GM18951 (cell line): ENCODE measurements around the gene NRF1.

Experiments used
- POLR2A ChIP-seq: IDR thresholded peaks from 4 replicates; pipeline ENCODE4 v1.6.1; 2011; ENCODE audit warnings: mild to moderate bottlenecking; ENCODE audit not compliant: insufficient read length, insufficient read depth; ENCODE audit errors: extremely low read depth
- in situ Hi-C: fragments of 300-500 bp; cut with MboI; formaldehyde crosslinking; loops from one replicate; pipeline ENCODE4 v1.12.0; 2022; ENCODE audit warnings: low sequenced_read_pairs, mixed read lengths, inconsistent platforms; ENCODE audit not compliant: unreplicated experiment

NRF1 gene

DNA sequence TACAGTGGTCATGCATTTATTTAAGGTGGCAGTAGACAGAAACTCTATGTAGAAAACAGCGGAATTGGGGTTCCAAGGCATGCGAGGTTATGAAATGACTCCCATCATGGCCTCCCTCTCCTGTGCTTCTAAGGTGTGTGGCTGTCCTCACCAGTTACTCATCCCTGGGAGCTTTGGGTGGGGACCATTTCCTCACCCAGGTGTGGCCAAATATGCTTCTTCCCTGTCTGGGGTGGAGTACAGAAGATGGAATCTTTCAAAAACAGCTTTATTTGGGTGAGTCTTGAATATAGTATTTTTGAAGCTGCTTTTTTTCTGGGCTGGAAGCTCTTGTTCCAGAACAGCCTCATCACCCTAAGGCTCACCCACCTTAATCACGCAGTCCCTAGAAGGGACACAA lies 139.0 kb downstream of the NRF1 start:
- TF ChIP-seq POLR2A, result no peak
- in situ Hi-C loops, result no loop called here

DNA sequence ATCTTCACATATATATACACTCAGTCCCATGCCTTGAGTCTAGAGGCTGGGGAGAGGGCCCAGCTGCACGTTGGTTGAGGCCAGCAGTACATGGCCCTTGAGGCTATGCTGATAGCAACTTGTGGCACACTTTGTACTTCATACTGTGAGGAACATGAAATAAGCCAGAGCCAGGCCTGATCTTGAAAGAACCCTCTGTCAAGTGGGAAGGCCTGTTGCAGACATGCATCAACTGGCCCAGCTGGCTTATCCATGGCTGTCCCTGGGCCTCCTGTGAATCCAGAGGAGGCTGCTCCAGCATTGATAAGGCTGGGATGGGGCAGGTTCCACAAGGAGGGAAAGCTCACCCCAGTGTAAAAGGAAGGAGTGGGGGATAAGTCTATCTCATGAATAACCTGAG lies 140.4 kb downstream of the NRF1 start:
- in situ Hi-C loops, result no loop called here
- no peak for TF ChIP-seq POLR2A

DNA sequence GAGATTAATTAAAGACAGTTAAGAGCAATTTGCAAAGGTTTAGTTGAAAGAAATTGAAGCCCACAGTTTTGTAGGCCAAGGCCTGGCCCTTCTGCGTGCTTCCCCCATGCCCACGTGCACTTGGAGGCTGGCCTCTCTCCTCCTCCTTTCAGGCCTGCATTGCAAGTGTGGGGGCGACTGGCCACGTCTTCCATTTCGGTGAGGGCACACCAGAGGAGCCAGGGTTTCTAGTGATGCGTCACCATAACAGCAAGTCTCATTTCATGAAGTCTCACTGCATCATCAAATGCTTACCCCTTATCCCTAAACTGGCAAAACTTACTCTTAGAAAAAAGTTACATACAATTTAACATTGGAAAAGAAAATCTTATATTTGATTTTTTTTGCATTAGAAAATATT lies 141.2 kb downstream of the NRF1 start:
- in situ Hi-C loops, result no loop called here

GRCh38 chr7:129754406-129754805 lies 142.9 kb downstream of the NRF1 start:
- in situ Hi-C loops, result no loop called here
- no peak for TF ChIP-seq POLR2A

More for the DNA sequence above, 141.2 kb downstream of the NRF1 start:
- TF ChIP-seq POLR2A, result no peak

- TF ChIP-seq POLR2A, result no peak
- in situ Hi-C loops, result no loop called here
These were observed 146.5 kb downstream of the NRF1 start for GRCh38 chr7:129757991-129758390.

DNA sequence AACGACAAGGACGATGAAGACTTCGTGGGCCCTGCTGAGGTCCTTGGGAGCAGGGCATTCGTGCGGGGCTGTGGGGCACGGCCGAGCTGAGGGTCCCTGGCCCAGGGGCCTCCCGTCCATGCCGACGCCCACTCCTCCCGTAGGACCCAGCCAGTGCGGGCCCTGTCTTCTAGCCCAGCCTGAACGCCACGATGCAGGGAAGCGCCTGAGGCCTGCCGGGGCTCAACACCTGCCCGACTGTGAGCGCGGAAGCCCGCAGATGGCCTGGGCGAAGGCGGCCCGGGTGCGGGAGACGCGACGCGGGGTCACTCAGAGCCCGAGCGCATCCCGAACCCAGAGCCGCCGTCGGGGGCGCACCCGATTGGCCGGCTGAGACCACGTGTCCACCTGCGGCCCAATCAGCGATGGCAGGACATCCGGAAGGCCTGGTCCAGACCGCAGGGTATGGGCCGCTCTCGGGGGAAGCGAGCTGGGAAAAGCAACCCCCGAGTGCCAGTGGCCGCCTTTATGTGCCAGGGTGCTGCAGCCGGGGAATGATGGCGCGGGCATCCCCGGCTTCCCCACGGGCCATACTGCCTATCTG lies 151.0 kb downstream of the NRF1 start:
- in situ Hi-C loops, result no loop called here
- TF ChIP-seq POLR2A, result no peak

DNA sequence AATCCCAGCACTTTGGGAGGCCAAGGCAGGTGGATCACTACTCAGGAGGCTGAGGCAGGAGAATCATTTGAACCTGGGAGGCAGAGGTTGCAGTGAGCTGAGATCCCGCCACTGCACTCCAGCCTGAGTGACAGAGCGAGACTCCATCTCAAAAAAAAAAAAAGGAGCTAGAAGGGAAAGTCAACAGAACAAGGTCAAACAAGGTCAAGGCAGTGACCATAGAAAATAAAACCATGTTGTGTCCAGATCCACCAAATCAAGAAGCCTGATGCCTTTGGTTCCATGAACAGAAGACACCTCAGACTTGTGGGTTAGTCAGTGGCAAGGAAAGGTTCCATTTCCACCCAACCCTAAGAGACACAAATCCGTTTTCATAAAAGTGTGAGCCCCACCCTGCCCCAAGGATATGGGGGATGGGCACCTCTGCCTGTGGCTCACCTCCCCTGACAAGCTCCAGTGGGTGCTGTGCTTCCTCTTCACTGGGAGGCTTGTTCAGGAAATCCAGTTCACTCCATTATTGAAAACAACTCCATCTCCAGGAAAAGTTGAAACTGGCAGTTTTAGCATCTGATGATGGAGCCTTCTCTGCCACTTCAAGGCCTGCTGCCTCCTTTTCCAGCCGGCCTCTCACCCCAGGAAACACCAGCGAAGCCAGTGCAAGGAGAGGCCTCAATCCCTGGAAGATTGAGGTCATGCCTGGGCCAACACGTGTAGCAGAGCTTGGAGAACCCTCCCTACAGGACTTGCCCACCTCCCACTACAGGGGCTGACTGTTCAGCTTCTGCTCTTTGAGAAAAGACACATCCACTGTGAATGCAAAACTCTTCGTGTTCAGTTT lies 152.9 kb downstream of the NRF1 start:
- TF ChIP-seq POLR2A, result no peak
- in situ Hi-C loops, result no loop called here

GRCh38 chr7:129765352-129765751 lies 153.8 kb downstream of the NRF1 start:
- TF ChIP-seq POLR2A, result no peak
- in situ Hi-C loops, result no loop called here

DNA sequence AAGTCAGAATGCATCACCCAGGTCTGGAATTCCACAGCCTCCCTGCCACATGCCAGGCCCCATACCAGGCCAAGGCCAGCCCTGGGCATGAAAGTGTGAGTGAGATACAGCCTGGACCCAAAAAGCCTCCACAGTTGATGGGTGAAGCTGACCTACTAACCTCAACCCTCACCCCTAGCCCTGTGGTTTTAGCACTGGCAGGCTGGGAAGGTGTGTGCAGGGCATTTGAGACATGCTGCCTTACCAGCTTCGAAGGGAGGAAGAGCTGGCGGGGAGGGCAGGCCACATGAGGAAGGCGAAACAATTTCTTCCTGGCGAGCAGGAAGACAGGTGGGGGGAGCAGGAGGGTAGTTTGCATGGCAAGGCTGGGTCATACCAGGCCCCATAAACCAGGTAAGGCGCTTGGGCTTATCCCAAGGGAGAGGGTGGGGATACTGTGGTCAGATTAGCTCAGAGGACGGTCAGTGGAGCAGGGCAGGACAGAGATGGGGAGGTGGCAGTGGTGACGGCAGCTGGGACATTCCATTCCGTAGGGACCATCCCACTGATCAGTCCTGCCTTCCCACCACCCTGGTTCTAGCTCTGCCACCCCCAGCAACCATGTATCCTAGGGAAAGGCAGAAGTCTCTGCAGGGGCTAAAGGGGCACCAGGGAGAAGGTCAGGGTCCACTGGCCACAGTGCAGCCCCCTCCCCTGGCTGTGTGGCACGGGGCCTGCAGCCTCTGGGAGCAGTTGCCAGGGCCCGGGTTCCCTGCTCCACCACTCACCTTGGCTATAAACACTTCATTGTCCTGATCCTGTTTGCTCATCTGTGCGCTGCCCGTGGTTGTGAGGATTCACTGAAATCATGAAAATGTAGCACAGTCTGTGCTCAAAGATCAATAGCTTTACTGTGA lies 155.8 kb downstream of the NRF1 start:
- in situ Hi-C loops, result no loop called here

DNA sequence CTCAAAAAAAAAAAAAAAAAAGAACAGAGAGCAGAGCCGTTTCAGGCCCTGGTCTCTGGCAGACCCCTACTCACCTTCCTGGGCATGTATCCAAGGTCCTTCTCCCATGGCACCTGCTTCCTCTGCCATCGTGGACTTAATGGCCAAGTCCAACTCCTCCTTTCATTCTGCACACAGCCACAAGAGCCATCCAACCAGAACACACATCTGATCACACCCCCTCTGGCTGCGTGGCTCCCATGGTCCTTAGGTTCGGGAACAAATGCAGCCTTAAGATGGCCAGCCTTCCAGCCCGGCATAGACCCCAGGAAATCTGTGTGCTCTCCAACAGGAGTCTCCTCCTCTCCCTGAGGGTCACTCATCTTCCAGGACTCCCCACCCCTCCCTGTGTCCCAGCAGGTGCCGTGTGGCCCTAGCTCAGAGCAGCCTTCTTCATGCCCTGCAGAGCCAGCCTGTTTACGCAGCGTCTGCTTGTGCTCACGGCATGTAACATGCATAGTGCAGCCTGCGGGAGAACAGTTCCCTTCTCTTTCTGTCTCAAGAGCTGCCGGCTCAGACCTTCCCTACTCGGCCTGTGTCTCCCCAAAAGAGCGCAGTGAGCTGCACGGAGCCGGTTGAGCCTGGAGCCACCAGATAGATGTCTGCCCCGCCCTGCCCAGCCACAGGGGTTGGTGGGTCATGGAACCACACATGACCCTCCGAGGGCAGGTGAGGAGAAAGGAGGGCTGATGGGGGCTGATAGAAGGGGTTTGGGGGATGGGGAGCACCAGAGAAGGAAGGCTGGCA lies 157.3 kb downstream of the NRF1 start:
- in situ Hi-C loops, result no loop called here
- no peak for TF ChIP-seq POLR2A

More for the DNA sequence above, 155.8 kb downstream of the NRF1 start:
- TF ChIP-seq POLR2A, result no peak

DNA sequence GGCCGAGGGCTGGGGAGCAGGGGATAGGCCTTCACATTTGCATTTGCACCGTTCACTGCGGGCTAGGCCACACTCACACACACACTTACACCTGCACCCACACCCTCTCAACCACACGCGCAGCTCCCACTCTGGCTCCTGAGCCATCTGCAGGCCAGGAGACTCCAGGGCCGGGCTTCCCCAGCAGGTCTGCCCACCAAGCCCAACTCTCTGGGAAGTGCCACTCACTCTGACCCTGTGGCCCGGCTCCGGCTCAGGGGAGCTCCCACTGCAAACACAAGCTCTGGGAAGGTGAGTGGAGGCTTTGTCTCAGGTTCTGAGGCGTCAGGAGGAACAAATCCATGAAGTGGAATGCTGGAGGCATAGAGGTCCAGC lies 157.9 kb downstream of the NRF1 start:
- TF ChIP-seq POLR2A, result no peak
- in situ Hi-C loops, result no loop called here

GRCh38 chr7:129769866-129770808 lies 158.6 kb downstream of the NRF1 start:
- TF ChIP-seq POLR2A, result no peak
- in situ Hi-C loops, result no loop called here
